Measurements from ENCODE around the gene SACM1L. TPM values are rescaled to one million over a fixed set of nuclear protein-coding genes. Genes with fewer than 3 reads are reported as not detected.

The SACM1L gene
- total and polyA plus RNA-seq, 2 of the 13 experiments (the other 11 are each of a cell fraction or from before 2014, with no cell fraction given): 15.1 to 27.8 TPM

GRCh38 chr3:45660567-45660901, 28.7 kb upstream of the SACM1L start:
- Histone ChIP-seq H2AFZ (ENCODE audit: low read length) (no peak overlapping the region), H3K4me1 (ENCODE audit: insufficient read depth, low read length) (peaks cover 42% of the 10 kb centered on the region), H3K79me2 (ENCODE audit: insufficient read depth, low read length) (no peaks in the 10 kb centered on the region), H3K9ac (ENCODE audit: insufficient read depth, low read depth, low read length) (no peak overlapping the region), H3K4me2 (ENCODE audit: low read depth, low read length) (no peak overlapping the region), H4K20me1 (ENCODE audit: insufficient read depth, low read length) (no peaks in the 10 kb centered on the region; the same call in 1 of the 2 replicates), H3K27me3 (ENCODE audit: control insufficient read depth in 1 of 2, insufficient read depth in 2 of 2, low read length in 2 of 2) (no peaks in the 10 kb centered on the region), H3K36me3 (replicated peaks in 1 of 2; ENCODE audit: control insufficient read depth in 1 of 2, insufficient read depth in 2 of 2, low read length in 2 of 2) (peaks cover 0 to 5% of the 10 kb centered on the region in 2 experiments; a peak in 2 of 5 replicates), H3K27ac (ENCODE audit: extremely low read length, insufficient read depth, low read length) (no peak overlapping the region), H3K4me3 (replicated peaks in 1 of 3; ENCODE audit: insufficient read depth in 1 of 3, low read depth in 2 of 3, low read length in 3 of 3) (no peak overlapping the region), H3K9me3 (ENCODE audit: low read length) (no peaks in the 10 kb centered on the region)
- BruUV-seq (replicated peaks): no TSS peak
- ChIA-PET POLR2A (interaction anchor here (0.9 to 1.6 kb wide), 7 partner anchors 13 to 68 kb away, joined by 3 to 9 read pairs (median 4); partner anchors contain the start of genes LIMD1 and SACM1L), CTCF (ENCODE audit: low intra/inter-chr PET ratio, low total read pairs) (interaction anchor here (1.2 to 3.6 kb wide), 2 partner anchors 67 to 114 kb away, joined by 5 to 21 read pairs; partner anchors contain the start of gene LIMD1)
- in situ Hi-C loops (cut with HindIII; ENCODE audit: extremely low pct_ligation_motif_present, low pct_unique_long_range_greater_than_20kb) (loop anchor here (10.0 kb wide), 1 partner anchor 436 kb away; the partner anchor contains the start of gene TMEM158), intact Hi-C loops (cut with micrococcal nuclease; ENCODE audit: unreplicated experiment) (no loop called here)
- FAIRE-seq (no peak), DNase-seq (ENCODE audit: low spot score) (no peak), ATAC-seq (no peak)
- WGBS (ENCODE audit: low lambda C conversion rate): 97% methylated on average over 11 of the region's 11 CpGs
- TF ChIP-seq ZKSCAN8 (CRISPR knock-in tag; IDR thresholded peaks at IDR 0.05; ENCODE audit: borderline replicate concordance) (no peak), ATF1 (CRISPR knock-in tag; IDR thresholded peaks at IDR 0.05) (no peak), ZBTB40 (IDR thresholded peaks at IDR 0.05) (no peak), ZBTB40 (CRISPR knock-in tag; IDR thresholded peaks at IDR 0.05) (no peak), ZNF570 (CRISPR knock-in tag; IDR thresholded peaks at IDR 0.05; ENCODE audit: borderline replicate concordance) (no peak), SMAD9 (CRISPR knock-in tag; IDR thresholded peaks at IDR 0.05) (no peak), ZSCAN20 (CRISPR knock-in tag; IDR thresholded peaks at IDR 0.05; ENCODE audit: borderline replicate concordance) (no peak), NCOR1 (IDR thresholded peaks at IDR 0.05; ENCODE audit: borderline replicate concordance, low read length) (no peak), CCDC6 (CRISPR knock-in tag; IDR thresholded peaks at IDR 0.05) (no peak), ZNF432 (CRISPR knock-in tag; IDR thresholded peaks at IDR 0.05; ENCODE audit: borderline replicate concordance) (no peak), ELF4 (CRISPR knock-in tag; IDR thresholded peaks at IDR 0.05; ENCODE audit: borderline replicate concordance) (no peak), MEIS1 (CRISPR knock-in tag; IDR thresholded peaks at IDR 0.05; ENCODE audit: borderline replicate concordance) (no peak), ZFP41 (CRISPR knock-in tag; IDR thresholded peaks at IDR 0.05; ENCODE audit: borderline replicate concordance) (no peak), ZNF652 (CRISPR knock-in tag; IDR thresholded peaks at IDR 0.05; ENCODE audit: borderline replicate concordance, low read depth) (no peak), TGIF2 (CRISPR knock-in tag; IDR thresholded peaks at IDR 0.05) (no peak), POLR2AphosphoS5 (IDR thresholded peaks at IDR 0.05; ENCODE audit: low read depth, low read length) (no peak)
- TF ChIP-seq, protein P1, sequence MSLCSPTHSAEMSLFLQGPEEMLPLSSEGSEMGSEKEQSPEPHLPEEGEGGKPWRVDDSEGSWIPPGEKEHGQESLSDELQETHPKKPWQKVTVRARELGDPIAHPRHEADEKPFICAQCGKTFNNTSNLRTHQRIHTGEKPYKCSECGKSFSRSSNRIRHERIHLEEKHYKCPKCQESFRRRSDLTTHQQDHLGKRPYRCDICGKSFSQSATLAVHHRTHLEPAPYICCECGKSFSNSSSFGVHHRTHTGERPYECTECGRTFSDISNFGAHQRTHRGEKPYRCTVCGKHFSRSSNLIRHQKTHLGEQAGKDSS (CRISPR knock-in tag; IDR thresholded peaks at IDR 0.05; ENCODE audit: borderline replicate concordance, low read depth): no peak
